ENCODE data around the gene B4GALNT2. TPM values are rescaled to one million over a fixed set of nuclear protein-coding genes. Genes with fewer than 3 reads are reported as not detected.

Gene B4GALNT2
- total RNA-seq, 1 donor from 2014 or later = not detected

GRCh38 chr17:49190932-49191331 is 58.4 kb downstream of the B4GALNT2 start:
- no peaks in the 10 kb centered on the region for H3K9me3 ChIP-seq
- TF ChIP-seq CTCF (IDR thresholded peaks at IDR 0.05) = no peak
- no peaks in the 10 kb centered on the region for H3K27me3 ChIP-seq
- peaks cover 0 to 3% of the 10 kb centered on the region in 2 donors for H3K4me1 ChIP-seq
- no peak overlapping the region for H3K4me3 ChIP-seq
- intact Hi-C loops (cut with DNase I) = loop anchor here (10.0 kb wide), 2 partner anchors 224 to 1136 kb away; partner anchors contain the start of gene PHB1
- no peak for DNase-seq (ENCODE audit: low spot score in 2 of 2)
- no peak overlapping the region for H3K27ac ChIP-seq
- H3K36me3 ChIP-seq = no peaks in the 10 kb centered on the region

GRCh38 chr17:49191409-49191916 is 58.9 kb downstream of the B4GALNT2 start:
- Histone ChIP-seq H3K4me3 (peak overlapping the region; percentile 58 to 76), H3K27me3 (no peaks in the 10 kb centered on the region), H3K36me3 (no peaks in the 10 kb centered on the region), H3K4me1 (peaks cover 0 to 3% of the 10 kb centered on the region in 2 donors), H3K9me3 (no peaks in the 10 kb centered on the region), H3K27ac (peak overlapping the region; percentile 92 to 99)
- no peak for DNase-seq (ENCODE audit: low spot score in 2 of 2)
- intact Hi-C loops (cut with DNase I) = loop anchor here (10.0 kb wide), 2 partner anchors 223 to 1137 kb away; partner anchors contain the start of gene PHB1
- no peak for TF ChIP-seq CTCF (IDR thresholded peaks at IDR 0.05)

- intact Hi-C loops (cut with DNase I) = loop anchor here (1.0 to 10.0 kb wide), 3 partner anchors 223 to 1137 kb away; partner anchors contain the start of genes ATP5MC1 and PHB1
- peaks cover 0 to 3% of the 10 kb centered on the region in 2 donors for H3K4me1 ChIP-seq
- peak; percentile 79 to 98 for DNase-seq (ENCODE audit: low spot score in 2 of 2)
- no peaks in the 10 kb centered on the region for H3K36me3 ChIP-seq
- H3K9me3 ChIP-seq = no peaks in the 10 kb centered on the region
- no peaks in the 10 kb centered on the region for H3K27me3 ChIP-seq
- peak overlapping the region; percentile 58 to 76 for H3K4me3 ChIP-seq
- peak in 2 of 3 experiments; percentile 8 to 36 for TF ChIP-seq CTCF (IDR thresholded peaks at IDR 0.05)
- H3K27ac ChIP-seq = peak overlapping the region; percentile 92 to 99
Observed at GRCh38 chr17:49191917-49192741, 59.6 kb downstream of the B4GALNT2 start.

GRCh38 chr17:49193513-49194296 is 61.1 kb downstream of the B4GALNT2 start:
- DNase-seq (ENCODE audit: low spot score in 2 of 2) = peak in 1 of 2 donors; percentile 82
- intact Hi-C loops (cut with DNase I) = loop anchor here (10.0 kb wide), 2 partner anchors 221 to 1139 kb away; partner anchors contain the start of gene PHB1
- Histone ChIP-seq H3K4me1 (peaks cover 0 to 3% of the 10 kb centered on the region in 2 donors), H3K4me3 (peak overlapping the region; percentile 58 to 76), H3K9me3 (no peaks in the 10 kb centered on the region), H3K36me3 (no peaks in the 10 kb centered on the region), H3K27ac (peak overlapping the region; percentile 92 to 99), H3K27me3 (no peaks in the 10 kb centered on the region)
- TF ChIP-seq CTCF (IDR thresholded peaks at IDR 0.05) = no peak

GRCh38 chr17:49194297-49194607 is 61.7 kb downstream of the B4GALNT2 start:
- intact Hi-C loops (cut with DNase I) = loop anchor here (10.0 kb wide), 2 partner anchors 221 to 1139 kb away; partner anchors contain the start of gene PHB1
- no peaks in the 10 kb centered on the region for H3K9me3 ChIP-seq
- peaks cover 0 to 3% of the 10 kb centered on the region in 2 donors for H3K4me1 ChIP-seq
- H3K27ac ChIP-seq = no peak overlapping the region
- no peak for TF ChIP-seq CTCF (IDR thresholded peaks at IDR 0.05)
- H3K4me3 ChIP-seq = peak overlapping the region in 1 of 2 donors; percentile 76
- H3K36me3 ChIP-seq = no peaks in the 10 kb centered on the region
- no peaks in the 10 kb centered on the region for H3K27me3 ChIP-seq
- no peak for DNase-seq (ENCODE audit: low spot score in 2 of 2)

Measured in ascending aorta (tissue), 2 donors.